HepG2 (cell line): ENCODE results near the gene RAB3D. TPM values are rescaled to one million over a fixed set of nuclear protein-coding genes. Genes with fewer than 3 reads are reported as not detected.

ENCODE experiments used
- ARID4A ChIP-seq: sonication (generic); formaldehyde crosslinking; IDR thresholded peaks from 2 replicates; pipeline ENCODE4 v1.5.0; 2020; ENCODE audit warnings: mild to moderate bottlenecking, missing genetic modification reagents, borderline replicate concordance
- BCL3 ChIP-seq: sonication (generic); formaldehyde crosslinking; IDR thresholded peaks from 2 replicates; pipeline ENCODE4 v1.5.1; 2020; ENCODE audit warnings: mild to moderate bottlenecking, missing genetic modification reagents, moderate library complexity
- CCDC6 ChIP-seq: sonication (generic); formaldehyde crosslinking; IDR thresholded peaks from 2 replicates; pipeline ENCODE4 v1.8.1; 2022; ENCODE audit warnings: mild to moderate bottlenecking, missing genetic modification reagents, moderate library complexity
- FOXJ3 ChIP-seq: sonication (generic); formaldehyde crosslinking; IDR thresholded peaks from 2 replicates; pipeline ENCODE4 v1.4.0; 2020; ENCODE audit warnings: missing genetic modification reagents, mild to moderate bottlenecking, borderline replicate concordance
- HOXA5 ChIP-seq: sonication (generic); formaldehyde crosslinking; IDR thresholded peaks from 2 replicates; pipeline ENCODE4 v1.4.0; 2020; ENCODE audit warnings: missing genetic modification reagents
- IRF9 ChIP-seq: sonication (generic); formaldehyde crosslinking; IDR thresholded peaks from 2 replicates; pipeline ENCODE4 v1.8.0; 2022; ENCODE audit warnings: missing genetic modification reagents, mild to moderate bottlenecking, borderline replicate concordance
- MTA3 ChIP-seq: sonication (generic); formaldehyde crosslinking; IDR thresholded peaks from 2 replicates; pipeline ENCODE4 v1.4.0; 2020; ENCODE audit warnings: missing genetic modification reagents
- NCOA2 ChIP-seq: sonication (generic); formaldehyde crosslinking; IDR thresholded peaks from 2 replicates; pipeline ENCODE4 v1.8.0; 2022; ENCODE audit warnings: inconsistent platforms
- NFATC3 ChIP-seq: sonication (generic); formaldehyde crosslinking; IDR thresholded peaks from 2 replicates; pipeline ENCODE4 v1.5.1; 2020; ENCODE audit warnings: mild to moderate bottlenecking, missing genetic modification reagents
- SAP130 ChIP-seq: IDR thresholded peaks from 2 replicates; pipeline ENCODE4 v1.6.1; 2016; ENCODE audit warnings: low read depth
- SMAD9 ChIP-seq: sonication (generic); formaldehyde crosslinking; IDR thresholded peaks from 2 replicates; pipeline ENCODE4 v1.5.1; 2020; ENCODE audit warnings: mild to moderate bottlenecking, missing genetic modification reagents
- SNRNP70 ChIP-seq: fragments of 200-400 bp; formaldehyde crosslinking; IDR thresholded peaks from 2 replicates; pipeline ENCODE4 v1.6.1; 2017; ENCODE audit warnings: mild to moderate bottlenecking, low read depth, low read length, moderate library complexity
- TEAD3 ChIP-seq: optimal IDR thresholded peaks from 2 replicates; pipeline ENCODE3; 2016; ENCODE audit warnings: borderline replicate concordance
- ZFX ChIP-seq: sonication (generic); formaldehyde crosslinking; IDR thresholded peaks from 2 replicates; pipeline ENCODE4 v1.4.0; 2020; ENCODE audit warnings: mild to moderate bottlenecking, low read depth, missing genetic modification reagents, moderate library complexity
- ZNF10 ChIP-seq: sonication (generic); formaldehyde crosslinking; IDR thresholded peaks from 2 replicates; pipeline ENCODE4 v1.4.0; 2020; ENCODE audit warnings: mild to moderate bottlenecking, low read depth, missing genetic modification reagents, borderline replicate concordance
- ZNF350 ChIP-seq: sonication (generic); formaldehyde crosslinking; IDR thresholded peaks from 2 replicates; pipeline ENCODE4 v1.4.0; 2020; ENCODE audit warnings: mild to moderate bottlenecking, low read depth, missing genetic modification reagents, borderline replicate concordance
- ZNF383 ChIP-seq: sonication (generic); formaldehyde crosslinking; IDR thresholded peaks from 2 replicates; pipeline ENCODE4 v1.4.0; 2020; ENCODE audit warnings: missing genetic modification reagents, mild to moderate bottlenecking, borderline replicate concordance
- ZNF605 ChIP-seq: sonication (generic); formaldehyde crosslinking; IDR thresholded peaks from 2 replicates; pipeline ENCODE4 v1.8.0; 2022; ENCODE audit warnings: mild to moderate bottlenecking, missing genetic modification reagents
- ZNF816 ChIP-seq: sonication (generic); formaldehyde crosslinking; IDR thresholded peaks from 2 replicates; pipeline ENCODE4 v1.8.0; 2022; ENCODE audit warnings: missing genetic modification reagents, mild to moderate bottlenecking, borderline replicate concordance
- ZNF841 ChIP-seq: sonication (generic); formaldehyde crosslinking; IDR thresholded peaks from 2 replicates; pipeline ENCODE4 v1.8.1; 2023; ENCODE audit warnings: missing genetic modification reagents, borderline replicate concordance
- ZSCAN25 ChIP-seq: sonication (generic); formaldehyde crosslinking; IDR thresholded peaks from 2 replicates; pipeline ENCODE4 v1.8.0; 2022; ENCODE audit warnings: mild to moderate bottlenecking, missing genetic modification reagents
- polyA plus RNA-seq, 8 experiments: library from polyadenylated mRNA; depleted of rRNA in 3 of 8; stranded (reverse) in 7 of 8; unstranded in 1 of 8; fragments of >200 nt; fragmentation: Illumina TruSeq in 4 of 8; extraction: Trizol in 4 of 8; gene quantifications; 2 replicates each; pipeline versions ENCODE4 v1.2.1 to v1.2.3, GENCODE V29; 2011 to 2016; ENCODE audit warnings: low read depth in 4 of 8, missing spikeins in 1 of 8, mixed read lengths in 1 of 8; ENCODE audit not compliant: insufficient read depth in 1 of 8
- total RNA-seq, 5 experiments: library from RNA; depleted of rRNA; stranded (reverse); fragments of >200 nt; fragmentation: Illumina TruSeq; extraction: Trizol; gene quantifications; 2 replicates each; pipeline ENCODE4 v1.2.3, GENCODE V29; 2016; ENCODE audit warnings: low read depth in 1 of 5

RAB3D gene
- total and polyA plus RNA-seq, 2 of the 13 experiments (the other 11 are each of a cell fraction or from before 2014, with no cell fraction given): 2.0 to 16.1 TPM

DNA sequence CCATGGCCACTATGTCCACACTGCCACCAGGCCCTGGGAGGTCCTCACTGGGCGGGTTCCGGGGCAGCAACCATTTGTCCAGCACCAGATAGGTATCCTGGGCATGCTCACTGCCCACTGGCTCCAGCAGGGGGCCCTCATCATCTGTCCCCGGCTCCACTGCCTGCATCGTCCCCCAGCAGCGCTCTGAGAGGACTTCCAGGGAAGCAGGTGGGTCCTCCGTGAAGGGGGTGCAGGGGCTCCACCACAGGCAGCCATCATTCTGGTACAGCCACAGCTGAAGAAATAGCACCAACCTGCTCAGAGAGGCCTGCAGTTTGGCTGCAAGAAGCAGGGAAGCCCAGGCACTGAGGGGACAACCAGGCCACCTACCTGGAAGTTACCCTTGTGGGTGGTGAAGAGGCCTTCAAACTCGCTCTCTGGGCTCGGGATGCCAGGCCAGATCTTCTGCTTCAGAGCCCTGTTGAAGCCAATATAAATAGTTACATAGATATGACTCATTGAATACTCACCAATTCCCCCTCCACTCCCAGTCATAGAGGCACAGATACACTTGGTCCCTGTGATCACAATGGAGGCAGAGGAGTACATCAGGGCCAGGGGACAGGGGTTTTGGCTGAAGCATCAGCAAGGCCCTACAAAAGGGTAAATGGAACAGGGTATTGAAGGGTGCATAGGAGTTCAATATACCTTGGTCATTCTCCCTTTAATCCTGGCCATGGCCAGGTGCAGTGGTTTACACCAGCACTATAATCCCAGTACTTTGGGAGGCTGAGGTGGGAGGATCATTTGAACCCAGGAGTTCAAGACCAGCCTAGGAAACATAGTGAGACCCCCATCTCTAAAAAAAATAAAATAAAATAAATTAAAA is 39.1 kb upstream of the RAB3D start (continued):
- peak; percentile 32; the same call in 1 of the 2 replicates for TF ChIP-seq ARID4A
- TF ChIP-seq IRF9: no peak
- TF ChIP-seq TEAD3 (CRISPR knock-in tag): peak; percentile 42
- TF ChIP-seq ZNF10 (CRISPR knock-in tag): no peak
- TF ChIP-seq ZFX (CRISPR knock-in tag): peak; percentile 37; the same call in 1 of the 2 replicates
- TF ChIP-seq MTA3 (CRISPR knock-in tag): no peak
- no peak for TF ChIP-seq ZNF383 (CRISPR knock-in tag)
- TF ChIP-seq ZSCAN25 (CRISPR knock-in tag): peak; percentile 22; the same call in 1 of the 2 replicates
- TF ChIP-seq CCDC6 (CRISPR knock-in tag): no peak
- TF ChIP-seq SNRNP70: no peak
- 0 out of 2 replicates have a peak, but pooled peaks have one; percentile 27 for TF ChIP-seq BCL3 (CRISPR knock-in tag)
- no peak for TF ChIP-seq NFATC3
- TF ChIP-seq ZNF350: no peak
- TF ChIP-seq ZNF816 (CRISPR knock-in tag): no peak
- TF ChIP-seq ZNF841 (CRISPR knock-in tag): no peak
- TF ChIP-seq HOXA5 (CRISPR knock-in tag): no peak
- TF ChIP-seq NCOA2: no peak
- no peak for TF ChIP-seq SMAD9 (CRISPR knock-in tag)
- no peak for TF ChIP-seq ZNF605 (CRISPR knock-in tag)
- TF ChIP-seq SAP130 (CRISPR knock-in tag): peak; percentile 24; the same call in 1 of the 2 replicates
- no peak for TF ChIP-seq FOXJ3 (CRISPR knock-in tag)
